Common myeloid progenitor, CD34-positive (primary cell): ENCODE data around the gene NBPF12. TPM values are rescaled to one million over a fixed set of nuclear protein-coding genes. Genes with fewer than 3 reads are reported as not detected.
"Not testable (repeated sequence)": the region's sequence is repeated elsewhere in the genome, so short reads cannot be mapped to it uniquely, and the experiment has no call there.

Experiments used
- CTCF ChIA-PET: fragments of 350-600 bp; sonication (Branson Sonifier 250); formaldehyde crosslinking; loops from one replicate; lab custom pipeline; 2021; ENCODE audit warnings: antibody characterized with exemption; lab: Charles Lee
- POLR2A ChIA-PET: fragments of 350-600 bp; sonication (Branson Sonifier 250); formaldehyde crosslinking; loops from one replicate; lab custom pipeline; 2021; ENCODE audit warnings: antibody characterized with exemption; lab: Charles Lee
- DNase-seq, 3 donors: peaks; one replicate each; pipeline versions ENCODE4 v3.0.0 to v3.0.0-alpha.2; 2013
- H3K27ac ChIP-seq, 2 experiments: 1 replicate in 1 of 2; 2 replicates in 1 of 2; pipeline ENCODE4 v1.7.0; 2013; ENCODE audit warnings: inconsistent platforms in 2 of 2, low read length in 2 of 2, mild to moderate bottlenecking in 2 of 2, low read depth in 1 of 2, moderate library complexity in 1 of 2; ENCODE audit not compliant: severe bottlenecking in 2 of 2, insufficient read depth in 1 of 2, poor library complexity in 1 of 2
- H3K27me3 ChIP-seq, 5 experiments: replicated peaks in 2 of 5; 1 replicate in 3 of 5; 2 replicates in 2 of 5; pipeline versions ENCODE4 v1.6.1 to v1.7.0; 2013; ENCODE audit warnings: low read length in 4 of 5, mild to moderate bottlenecking in 2 of 5, moderate library complexity in 2 of 5, inconsistent platforms in 1 of 5; ENCODE audit not compliant: insufficient read depth in 5 of 5, control insufficient read depth in 4 of 5
- H3K36me3 ChIP-seq, 4 experiments: 1 replicate in 2 of 4; 2 replicates in 2 of 4; pipeline versions ENCODE4 v1.6.1 to v1.7.0; 2013; ENCODE audit warnings: low read length in 3 of 4, control low read depth in 1 of 4, mild to moderate bottlenecking in 1 of 4; ENCODE audit not compliant: control insufficient read depth in 4 of 4, insufficient read depth in 4 of 4
- H3K4me1 ChIP-seq, 4 experiments: 1 replicate in 3 of 4; 2 replicates in 1 of 4; pipeline versions ENCODE4 v1.6.1 to v1.7.1; 2013; ENCODE audit warnings: low read length in 3 of 4, mild to moderate bottlenecking in 3 of 4, control low read depth in 1 of 4, inconsistent platforms in 1 of 4, moderate library complexity in 1 of 4; ENCODE audit not compliant: control insufficient read depth in 4 of 4, insufficient read depth in 4 of 4; ENCODE audit errors: control extremely low read depth in 1 of 4
- H3K4me3 ChIP-seq, 7 experiments: 1 replicate in 4 of 7; 2 replicates in 3 of 7; pipeline versions ENCODE4 v1.5.1 to v1.7.0; 2013; ENCODE audit warnings: mild to moderate bottlenecking in 7 of 7, low read length in 6 of 7, moderate library complexity in 6 of 7, inconsistent platforms in 2 of 7, low read depth in 2 of 7, control low read depth in 1 of 7; ENCODE audit not compliant: insufficient read depth in 4 of 7, control insufficient read depth in 1 of 7; ENCODE audit errors: extremely low read depth in 1 of 7
- H3K9me3 ChIP-seq, 5 experiments: 1 replicate in 4 of 5; 2 replicates in 1 of 5; pipeline versions ENCODE4 v1.6.1 to v1.7.1; 2013; ENCODE audit warnings: low read length in 4 of 5, mild to moderate bottlenecking in 2 of 5, inconsistent platforms in 1 of 5, low read depth in 1 of 5, moderate library complexity in 1 of 5; ENCODE audit not compliant: control insufficient read depth in 4 of 5, insufficient read depth in 2 of 5; ENCODE audit errors: control extremely low read depth in 1 of 5
- WGBS: methylation state at CpG from one replicate; pipeline ENCODE4 v1.1.5; 2013; ENCODE audit not compliant: insufficient coverage; 5-methylcytosine and 5-hydroxymethylcytosine counted together
- polyA plus RNA-seq: library from polyadenylated mRNA; unstranded; fragments of 120-200 nt; gene quantifications from one replicate; pipeline ENCODE4 v1.2.1, GENCODE V29; 2013

The NBPF12 gene
- polyA plus RNA-seq: 17.4 TPM

- CTCF ChIA-PET, POLR2A ChIA-PET, H3K27me3 ChIP-seq, H3K9me3 ChIP-seq, H3K4me1 ChIP-seq, H3K36me3 ChIP-seq: not testable (repeated sequence)
- Histone ChIP-seq H3K27ac (peak within 1 kb of the TSS in 1 of 2 experiments; percentile 77), H3K4me3 (peak within 1 kb of the TSS; percentile 64 to 85 (median 73))
- 0% methylated on average over 26 of the region's 61 CpGs for WGBS
- DNase-seq: peak; percentile 78 to 86 (median 79)
Observed at GRCh38 chr1:146938242-146938902, at the start of gene NBPF12. NBPF12 (plus strand) TSS chr1:146938324; CDS start chr1:146960144, 21,820 bp downstream.

DNA sequence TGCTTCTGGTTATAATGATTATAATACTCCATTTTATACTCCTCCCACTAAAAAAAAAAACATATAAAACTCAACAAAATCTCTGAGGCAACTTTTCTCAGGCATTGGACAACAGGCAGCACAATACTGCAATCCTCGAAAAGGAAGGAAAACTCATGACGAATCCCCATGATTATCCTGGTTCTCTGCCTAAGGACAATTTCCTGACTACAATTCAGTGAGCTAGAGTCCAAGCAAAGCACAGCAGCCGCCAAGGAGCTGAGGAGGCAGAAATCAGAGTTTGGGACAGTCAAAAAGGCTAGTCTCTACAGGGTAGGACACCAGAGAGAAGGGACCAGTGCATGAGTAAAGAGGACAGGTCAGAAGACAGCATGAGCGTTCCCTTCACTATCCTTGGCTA lies 46.8 kb upstream of the NBPF12 start:
- H3K4me1 ChIP-seq, POLR2A ChIA-PET, H3K27me3 ChIP-seq, CTCF ChIA-PET, H3K36me3 ChIP-seq, H3K27ac ChIP-seq, DNase-seq, H3K4me3 ChIP-seq: not testable (repeated sequence)
- H3K9me3 ChIP-seq: peaks cover 0 to 17% (median 5%) of the 10 kb centered on the region in 5 experiments
- WGBS: no CpG with 5 or more reads among the region's 4 CpGs

DNA sequence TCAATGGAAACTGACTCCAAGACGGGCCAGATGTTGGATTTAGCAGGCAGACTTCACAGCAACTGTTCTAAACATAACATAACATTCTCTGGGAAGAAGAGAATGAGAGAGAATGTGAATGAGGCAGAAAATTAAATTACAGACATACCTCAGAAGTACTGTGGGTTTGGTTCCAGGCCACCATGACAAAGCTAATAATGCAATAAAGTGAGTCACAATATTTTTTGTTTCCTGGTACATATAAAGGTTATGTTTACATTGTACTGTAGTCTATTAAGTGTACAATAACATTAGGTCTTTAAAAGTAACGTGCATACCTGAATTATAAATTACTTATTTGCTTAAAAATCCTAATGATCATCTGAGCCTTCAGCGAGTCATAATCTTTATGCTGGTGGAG lies 45.8 kb upstream of the NBPF12 start:
- H3K27ac ChIP-seq, H3K4me3 ChIP-seq, DNase-seq, H3K36me3 ChIP-seq, POLR2A ChIA-PET, H3K27me3 ChIP-seq, CTCF ChIA-PET, H3K4me1 ChIP-seq: not testable (repeated sequence)
- H3K9me3 ChIP-seq: peaks cover 0 to 17% (median 5%) of the 10 kb centered on the region in 5 experiments
- WGBS: no CpG with 5 or more reads among the region's 3 CpGs

DNA sequence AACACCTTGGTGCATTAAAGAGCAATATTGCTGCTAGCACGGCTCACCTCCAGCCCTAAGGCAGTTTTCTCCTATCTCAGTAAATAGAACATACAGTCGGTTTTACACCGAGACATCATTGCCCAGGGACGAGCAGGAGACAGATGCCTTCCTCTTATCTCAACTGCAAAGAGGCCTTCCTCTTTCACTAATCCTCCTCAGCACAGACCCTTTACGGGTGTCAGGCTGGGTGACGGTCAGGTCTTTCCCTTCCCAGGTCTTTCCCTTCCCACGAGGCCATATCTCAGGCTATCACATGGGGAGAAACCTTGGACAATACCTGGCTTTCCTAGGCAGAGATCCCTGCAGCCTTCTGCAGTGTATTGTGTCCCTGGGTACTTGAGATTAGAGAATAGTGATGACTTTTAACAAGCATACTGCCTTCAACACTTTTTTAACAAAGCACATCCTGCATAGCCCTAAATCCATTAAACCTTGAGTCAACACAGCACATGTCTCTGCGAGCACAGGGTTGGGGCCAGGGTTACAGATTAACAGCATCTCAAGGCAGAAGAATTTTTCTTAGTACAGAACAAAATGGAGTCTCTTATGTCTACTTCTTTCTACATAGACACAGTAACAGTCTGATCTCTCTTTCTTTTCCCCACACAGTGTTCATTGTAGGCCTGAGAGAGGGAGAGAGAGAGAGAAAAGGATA lies 30.4 kb upstream of the NBPF12 start:
- WGBS: no CpG with 5 or more reads among the region's 8 CpGs
- POLR2A ChIA-PET: not testable (repeated sequence)

DNA sequence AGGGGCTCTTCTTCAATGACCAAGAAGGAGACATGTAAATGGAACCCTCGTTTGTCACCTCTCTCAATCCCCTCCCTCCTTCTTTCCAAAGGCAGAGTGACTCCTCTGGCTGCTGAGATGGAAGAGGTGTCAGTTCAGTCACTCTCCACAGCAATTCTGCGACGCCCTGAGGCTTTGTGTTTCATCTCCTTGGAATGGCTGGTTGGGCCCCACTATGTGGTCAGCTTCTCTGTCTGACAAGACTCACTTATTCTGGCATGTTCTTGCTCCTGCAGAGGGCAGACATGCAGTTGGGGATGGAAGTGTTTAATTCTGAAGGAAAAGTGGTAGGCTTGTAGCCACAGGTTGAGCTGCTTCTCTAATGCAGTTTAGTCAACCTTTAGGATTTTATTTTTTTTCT lies 25.1 kb upstream of the NBPF12 start:
- H3K4me3 ChIP-seq, CTCF ChIA-PET, H3K4me1 ChIP-seq, H3K27me3 ChIP-seq, H3K36me3 ChIP-seq, POLR2A ChIA-PET, H3K9me3 ChIP-seq, H3K27ac ChIP-seq: not testable (repeated sequence)
- WGBS: no CpG with 5 or more reads among the region's 3 CpGs
- DNase-seq: peak in 2 of 3 donors; percentile 17 to 22

More for the DNA sequence above, 30.4 kb upstream of the NBPF12 start:
- H3K27me3 ChIP-seq, CTCF ChIA-PET, H3K4me3 ChIP-seq, H3K4me1 ChIP-seq, H3K36me3 ChIP-seq, H3K27ac ChIP-seq, DNase-seq, H3K9me3 ChIP-seq: not testable (repeated sequence)

DNA sequence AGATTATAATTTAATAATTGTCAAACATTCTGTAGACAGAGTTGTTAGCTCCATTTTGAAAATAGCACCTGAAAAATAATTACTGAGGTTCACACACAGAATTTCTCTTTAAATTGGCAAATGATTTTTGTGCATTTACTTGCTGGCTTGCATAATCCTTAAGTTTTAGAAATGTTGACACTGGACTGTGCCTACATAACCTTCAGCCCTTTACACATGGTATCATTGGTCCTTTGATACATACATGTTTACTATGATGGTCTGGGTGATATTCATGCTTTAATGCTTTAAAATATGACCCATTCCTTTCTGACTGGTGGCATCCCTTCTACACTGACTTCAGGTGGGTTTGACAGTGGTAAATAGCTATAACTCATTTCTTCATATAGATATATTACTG lies 17.3 kb upstream of the NBPF12 start:
- H3K9me3 ChIP-seq, H3K4me1 ChIP-seq, H3K27me3 ChIP-seq, CTCF ChIA-PET, DNase-seq, H3K27ac ChIP-seq, H3K36me3 ChIP-seq, H3K4me3 ChIP-seq, POLR2A ChIA-PET: not testable (repeated sequence)

DNA sequence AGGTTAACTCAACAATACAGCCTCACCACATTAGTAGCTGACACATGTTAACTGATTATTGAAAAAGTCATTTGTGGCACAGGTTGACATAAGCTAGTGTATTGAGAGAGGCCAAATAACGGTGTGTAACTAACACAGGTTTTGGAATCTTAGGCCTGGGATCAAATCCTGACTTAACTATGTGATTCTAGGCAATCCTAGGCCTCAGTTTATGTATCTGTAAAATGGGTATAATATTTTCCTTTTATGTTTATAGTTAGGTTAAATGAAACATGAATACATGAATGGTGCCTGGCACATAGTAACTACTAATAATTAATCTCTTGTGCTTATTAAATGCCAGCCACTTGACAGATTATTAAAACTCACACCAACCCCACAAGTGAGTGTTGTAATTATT lies 15.5 kb upstream of the NBPF12 start:
- H3K9me3 ChIP-seq, H3K27me3 ChIP-seq, H3K36me3 ChIP-seq, DNase-seq, POLR2A ChIA-PET, H3K4me3 ChIP-seq, H3K4me1 ChIP-seq, H3K27ac ChIP-seq, CTCF ChIA-PET: not testable (repeated sequence)
- no CpG with 5 or more reads among the region's 1 CpG for WGBS
